CD4-positive, alpha-beta T cell treated with Interleukin-4 for 4 hours (primary cell): ENCODE data around the gene PRKACA.
A peak's percentile ranks its signal among the peaks of the same experiment; 100 is the strongest.
"Not testable (repeated sequence)": the region's sequence is repeated elsewhere in the genome, so short reads cannot be mapped to it uniquely, and the experiment has no call there.

Experiments
- DNase-seq: peaks from one replicate; pipeline ENCODE4 v3.0.0-alpha.2; 2020

The PRKACA gene

DNA sequence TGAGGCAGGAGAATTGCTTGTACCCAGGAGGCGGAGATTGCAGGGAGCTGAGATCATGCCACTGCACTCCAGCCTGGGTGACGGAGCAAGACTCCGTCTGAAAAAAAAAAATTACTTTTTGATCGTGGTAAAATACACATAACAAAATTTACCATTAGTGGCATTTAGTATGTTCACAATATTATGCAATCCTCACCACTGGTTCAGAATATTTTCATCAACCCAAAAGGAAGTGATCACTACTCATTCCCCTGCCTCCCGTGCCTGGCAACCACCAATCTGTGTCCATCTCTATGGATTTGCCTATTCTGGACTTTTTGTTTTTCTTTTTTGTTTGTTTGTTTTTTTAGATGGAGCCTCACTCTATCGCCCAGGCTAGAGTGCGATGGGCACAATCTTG is 54.5 kb downstream of the PRKACA start:
- no peak for DNase-seq

DNA sequence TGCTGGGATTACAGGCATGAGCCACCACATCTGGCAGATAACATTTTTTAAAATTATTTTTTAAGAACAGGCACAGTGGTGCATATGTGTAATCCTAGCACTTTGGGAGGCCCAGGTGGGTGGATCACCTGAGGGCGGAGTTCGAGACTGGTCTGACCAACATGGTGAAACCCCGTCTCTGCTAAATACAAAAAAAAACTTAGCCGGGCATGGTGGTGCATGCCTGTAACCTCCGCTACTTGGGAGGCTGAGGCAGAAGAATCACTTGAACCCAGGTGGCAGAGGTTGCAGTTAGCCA is 55.1 kb downstream of the PRKACA start:
- DNase-seq = no peak

GRCh38 chr19:14061751-14062557 is 55.6 kb downstream of the PRKACA start, which contains the start of gene PALM3:
Gene PALM3 (minus strand): TSS chr19:14062076. CDS start chr19:14061980, 96 bp downstream.
- DNase-seq = no peak

DNA sequence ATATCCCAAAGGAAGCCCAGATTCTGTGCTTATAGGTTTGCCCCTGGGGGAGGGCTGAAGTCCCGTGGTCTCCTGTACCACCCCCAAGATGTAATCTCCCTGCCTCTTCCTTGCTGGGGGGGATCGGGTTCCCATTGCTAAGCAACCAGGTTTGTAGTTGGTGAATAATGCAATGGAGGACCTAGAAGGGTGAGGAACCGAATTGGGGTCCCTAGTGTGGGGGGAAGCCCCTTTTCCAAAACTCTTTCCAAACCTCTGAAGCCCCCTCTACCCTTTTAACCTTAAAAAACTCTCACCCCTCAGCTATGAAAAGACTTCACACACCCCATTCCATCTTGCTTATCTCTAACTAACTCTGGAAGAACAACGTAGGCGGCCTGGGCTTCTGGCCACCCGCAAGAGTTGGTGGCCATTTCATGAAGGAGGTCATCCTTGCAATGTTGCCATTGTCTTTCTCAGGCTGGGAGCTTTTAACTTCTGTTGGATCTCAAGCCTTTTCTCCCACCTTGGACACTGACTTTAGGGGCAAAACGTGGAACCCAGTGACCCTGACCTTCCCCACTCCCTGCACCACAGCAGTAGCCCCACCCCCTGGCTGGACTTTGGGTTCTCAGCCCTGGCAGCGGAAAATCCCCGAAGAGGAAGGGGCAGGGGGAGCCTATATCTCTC is 56.3 kb downstream of the PRKACA start:
- DNase-seq = no peak

DNA sequence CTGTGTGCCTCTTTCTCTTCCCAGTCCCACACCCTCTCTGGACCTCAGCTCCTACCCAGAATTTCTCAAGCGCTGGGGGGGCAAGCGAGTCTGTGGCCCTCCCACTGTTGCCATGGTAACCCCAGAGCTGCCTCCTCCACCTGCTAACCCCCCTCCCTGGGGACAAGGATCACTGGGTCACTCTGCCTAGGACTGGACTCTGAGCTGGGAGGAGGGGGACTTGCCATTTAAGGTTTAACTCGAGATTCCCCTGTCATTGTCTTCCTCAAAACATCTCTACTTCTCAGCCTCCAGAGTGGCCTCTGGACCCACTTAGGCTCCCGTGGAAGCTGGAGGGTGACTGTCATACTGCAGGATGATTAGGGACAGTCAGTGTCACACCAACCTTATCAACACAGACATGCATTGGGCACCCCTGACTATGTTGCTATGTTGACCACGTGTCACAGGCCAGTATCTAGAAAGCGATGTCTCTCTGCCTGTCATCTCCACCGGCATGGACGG is 57.9 kb downstream of the PRKACA start:
- no peak for DNase-seq

- no peak for DNase-seq
These were observed 58.5 kb downstream of the PRKACA start for GRCh38 chr19:14059093-14059480.

DNA sequence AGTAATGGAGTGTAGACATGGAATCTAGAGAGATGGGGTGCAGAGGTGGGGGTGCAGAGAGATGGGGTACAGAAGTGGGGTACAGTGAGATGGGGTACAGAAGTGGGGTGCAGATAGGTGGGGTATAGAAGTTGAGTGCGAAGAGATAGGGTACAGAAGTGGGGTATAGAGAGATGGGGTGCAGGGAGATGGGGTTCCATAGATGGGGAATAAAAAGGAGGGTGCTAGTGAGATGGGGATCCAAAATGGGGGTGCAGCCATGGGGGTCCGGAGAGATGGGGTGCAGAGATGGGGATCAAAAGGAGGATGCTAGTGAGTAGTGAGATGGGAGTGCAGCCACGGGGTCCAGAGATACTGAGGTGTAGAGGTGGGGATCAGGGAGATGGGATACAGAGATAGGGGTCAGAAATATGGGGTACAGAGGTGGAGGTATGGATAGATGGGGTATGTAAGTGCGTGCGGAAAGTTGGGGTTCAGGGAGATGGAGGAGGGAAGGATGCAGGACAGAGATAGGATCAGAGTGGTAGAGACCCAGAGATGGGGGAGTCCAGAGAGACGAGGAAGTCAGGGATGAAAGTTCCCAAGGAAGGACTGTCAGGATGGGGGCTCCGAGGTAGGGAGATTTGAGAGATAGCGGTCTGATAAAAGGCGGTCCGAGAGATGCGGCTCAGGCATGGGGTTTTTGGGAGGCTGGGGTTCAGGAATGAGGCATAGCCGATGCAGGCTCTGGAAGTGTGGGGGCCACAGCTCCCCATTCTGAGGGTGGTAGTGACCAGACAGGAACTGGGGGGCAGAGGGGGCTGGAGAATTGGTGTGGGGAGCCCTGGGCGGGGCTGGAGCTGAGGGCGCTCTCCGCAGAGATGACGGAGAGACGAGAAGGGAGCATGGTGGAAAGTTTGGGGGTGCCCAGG is 59.1 kb downstream of the PRKACA start:
- DNase-seq = no peak

GRCh38 chr19:14056741-14057356 is 60.7 kb downstream of the PRKACA start:
- no peak for DNase-seq

- DNase-seq = no peak
These were observed 61.4 kb downstream of the PRKACA start for GRCh38 chr19:14056069-14056666.

DNA sequence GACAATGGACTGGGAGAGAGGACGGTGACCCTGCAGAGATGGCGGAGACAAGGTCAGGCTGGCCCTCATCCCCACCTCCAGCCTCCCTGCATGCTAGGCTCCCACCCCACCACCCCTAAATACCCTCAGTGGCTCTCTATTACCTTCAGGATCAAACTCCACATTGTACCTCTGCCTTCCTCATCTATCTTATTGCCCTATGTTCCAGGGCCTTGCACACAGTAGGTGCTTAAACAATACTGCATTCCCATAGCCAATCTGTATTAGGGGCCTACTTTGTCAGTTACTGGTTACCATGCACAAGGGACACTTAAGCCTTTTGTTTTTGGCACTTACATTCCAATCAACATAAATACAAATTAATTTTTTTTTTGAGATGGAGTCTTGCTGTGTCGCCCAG is 62.2 kb downstream of the PRKACA start:
- no peak for DNase-seq

DNA sequence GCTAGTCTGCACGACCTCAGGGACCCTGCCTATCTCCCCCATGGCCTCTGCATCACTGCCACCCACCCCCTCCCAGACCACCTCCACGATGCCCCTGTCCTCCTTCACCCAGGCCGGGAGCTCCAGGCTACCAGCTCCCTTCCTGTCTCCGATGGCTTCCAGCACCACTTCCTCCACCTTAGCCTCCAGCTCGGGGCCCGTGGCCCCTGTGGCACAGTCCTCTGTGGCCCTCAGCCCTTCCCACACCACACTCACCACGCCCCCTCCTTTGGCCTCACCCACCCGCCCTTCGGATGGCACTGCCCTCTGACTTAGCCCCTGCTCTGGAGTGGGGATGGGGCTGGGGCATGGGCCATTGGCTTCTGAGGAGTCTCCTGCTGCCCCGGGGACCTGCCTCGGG is 62.8 kb downstream of the PRKACA start:
- no peak for DNase-seq

DNA sequence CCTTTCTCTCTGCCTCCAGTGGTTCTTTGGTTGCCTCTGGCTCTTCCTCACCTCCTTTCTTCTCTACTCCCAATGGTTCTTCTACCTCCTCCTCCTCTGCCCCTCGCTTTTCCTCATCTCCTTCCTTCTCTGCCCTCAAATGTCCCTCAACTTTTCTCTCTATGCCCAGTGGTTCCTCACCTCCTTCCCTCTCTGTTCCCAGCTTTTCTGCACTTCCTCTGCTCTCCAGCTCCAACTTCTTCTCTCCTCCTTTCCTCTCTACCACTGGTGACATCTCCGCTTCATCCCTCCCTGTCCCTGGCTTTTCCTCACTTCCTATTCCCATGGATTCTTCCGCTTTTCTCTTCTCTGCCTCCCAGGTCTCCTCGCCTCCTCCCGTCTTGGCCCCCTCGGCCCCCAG is 63.5 kb downstream of the PRKACA start:
- DNase-seq = no peak

- no peak for DNase-seq
These were observed 64.1 kb downstream of the PRKACA start for GRCh38 chr19:14053500-14053899.

- no peak for DNase-seq
These were observed 64.5 kb downstream of the PRKACA start for GRCh38 chr19:14053032-14053431.

- DNase-seq = no peak
These were observed 65.1 kb downstream of the PRKACA start for GRCh38 chr19:14052470-14052869.

GRCh38 chr19:14051980-14052379 is 65.6 kb downstream of the PRKACA start:
- DNase-seq = no peak

DNA sequence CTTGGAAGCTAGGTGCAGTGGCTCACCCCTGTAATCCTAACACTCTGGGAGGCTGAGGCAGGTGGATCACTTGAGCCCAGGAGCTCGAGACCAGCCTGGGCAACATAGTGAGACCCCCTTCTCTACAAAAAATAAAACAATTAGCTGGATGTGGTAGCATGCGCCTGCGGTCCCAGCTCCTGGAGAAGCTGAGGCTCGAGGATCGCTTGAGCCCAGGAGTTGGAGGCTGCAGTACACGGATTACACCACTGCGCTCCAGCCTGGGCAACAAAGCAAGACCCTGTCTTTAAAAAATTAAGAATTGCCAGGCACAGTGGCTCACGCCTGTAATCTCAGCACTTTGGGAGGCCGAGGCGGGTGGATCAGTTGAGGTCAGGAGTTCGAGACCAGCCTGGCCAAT is 66.6 kb downstream of the PRKACA start:
- DNase-seq = not testable (repeated sequence)

- no peak for DNase-seq
These were observed 67.0 kb downstream of the PRKACA start for GRCh38 chr19:14050512-14050911.

DNA sequence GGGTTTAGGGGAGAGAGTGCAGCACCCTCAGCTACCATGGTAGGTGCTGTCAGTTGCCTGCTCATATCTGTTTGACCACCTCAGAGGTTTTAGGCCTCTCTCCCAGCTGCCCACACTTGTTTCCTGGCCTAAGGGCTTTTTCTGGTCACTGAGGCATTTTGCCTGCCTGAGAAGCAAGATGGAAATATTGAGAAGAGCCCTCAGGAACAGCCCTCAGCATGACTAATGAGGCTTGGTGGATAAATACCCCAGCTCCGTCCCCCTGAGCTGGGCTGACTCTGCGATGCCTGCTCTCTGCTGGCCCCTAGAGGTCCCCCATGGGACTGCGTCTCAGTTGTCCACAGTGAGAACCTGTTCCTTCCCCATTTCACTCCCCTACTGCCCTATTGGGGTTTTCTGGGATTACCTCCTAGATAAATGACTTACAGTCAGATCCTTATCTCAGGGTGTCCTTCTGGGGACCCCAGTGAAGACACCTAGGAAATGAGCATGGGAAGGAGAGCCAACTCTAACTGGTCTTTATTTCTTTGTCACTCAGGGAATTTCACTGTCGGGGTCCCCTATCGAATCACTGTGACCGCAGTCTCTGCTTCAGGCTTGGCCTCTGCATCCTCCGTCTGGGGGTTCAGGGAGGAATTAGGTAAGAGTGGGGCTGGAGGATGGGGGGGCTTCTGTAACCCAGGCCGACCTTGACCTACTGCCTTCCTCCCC is 69.0 kb downstream of the PRKACA start:
- peak; percentile 68 for DNase-seq

DNA sequence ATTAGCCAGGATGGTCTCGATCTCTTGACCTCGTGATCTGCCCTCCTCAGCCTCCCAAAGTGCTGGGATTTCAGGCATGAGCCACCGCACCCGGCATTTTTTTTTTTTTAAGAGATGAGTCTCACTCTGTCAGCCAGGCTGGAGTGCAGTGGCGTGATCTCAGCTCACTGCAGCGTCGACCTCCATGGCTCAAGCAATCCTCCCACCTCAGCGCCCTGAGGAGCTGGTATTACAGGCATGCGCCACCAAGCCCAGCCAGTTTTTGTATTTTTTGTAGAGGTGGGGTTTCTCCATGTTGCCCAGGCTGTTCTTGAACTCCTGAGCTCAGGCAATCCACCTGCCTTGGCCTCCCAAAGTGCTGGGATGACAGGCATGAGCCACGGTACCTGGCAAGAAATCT is 69.7 kb downstream of the PRKACA start:
- DNase-seq = not testable (repeated sequence)

- peak; percentile 73 for DNase-seq
These were observed 74.6 kb downstream of the PRKACA start for GRCh38 chr19:14042659-14043608.
